GM10266 (cell line): ENCODE measurements around the gene ZNF79.

Experiments
- DNase-seq: peaks from one replicate; pipeline ENCODE4 v3.0.0; 2012; ENCODE audit errors: extremely low spot score
- TF ChIP-seq, protein P1 (sequence below): IDR thresholded peaks from 2 replicates; pipeline ENCODE4 v1.5.1; 2012; ENCODE audit warnings: mild to moderate bottlenecking, low read depth; ENCODE audit not compliant: control insufficient read depth, insufficient read depth; ENCODE audit errors: missing control alignments

Gene ZNF79

GRCh38 chr9:127398715-127399400, 25.3 kb upstream of the ZNF79 start:
- TF ChIP-seq, protein P1, sequence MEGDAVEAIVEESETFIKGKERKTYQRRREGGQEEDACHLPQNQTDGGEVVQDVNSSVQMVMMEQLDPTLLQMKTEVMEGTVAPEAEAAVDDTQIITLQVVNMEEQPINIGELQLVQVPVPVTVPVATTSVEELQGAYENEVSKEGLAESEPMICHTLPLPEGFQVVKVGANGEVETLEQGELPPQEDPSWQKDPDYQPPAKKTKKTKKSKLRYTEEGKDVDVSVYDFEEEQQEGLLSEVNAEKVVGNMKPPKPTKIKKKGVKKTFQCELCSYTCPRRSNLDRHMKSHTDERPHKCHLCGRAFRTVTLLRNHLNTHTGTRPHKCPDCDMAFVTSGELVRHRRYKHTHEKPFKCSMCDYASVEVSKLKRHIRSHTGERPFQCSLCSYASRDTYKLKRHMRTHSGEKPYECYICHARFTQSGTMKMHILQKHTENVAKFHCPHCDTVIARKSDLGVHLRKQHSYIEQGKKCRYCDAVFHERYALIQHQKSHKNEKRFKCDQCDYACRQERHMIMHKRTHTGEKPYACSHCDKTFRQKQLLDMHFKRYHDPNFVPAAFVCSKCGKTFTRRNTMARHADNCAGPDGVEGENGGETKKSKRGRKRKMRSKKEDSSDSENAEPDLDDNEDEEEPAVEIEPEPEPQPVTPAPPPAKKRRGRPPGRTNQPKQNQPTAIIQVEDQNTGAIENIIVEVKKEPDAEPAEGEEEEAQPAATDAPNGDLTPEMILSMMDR, result no peak
- no peak for DNase-seq

GRCh38 chr9:127399736-127400269, 24.4 kb upstream of the ZNF79 start:
- no peak for DNase-seq
- TF ChIP-seq, protein P1, result no peak

GRCh38 chr9:127402401-127403090, 21.6 kb upstream of the ZNF79 start:
- no peak for DNase-seq

GRCh38 chr9:127403507-127404192, 20.5 kb upstream of the ZNF79 start:
- TF ChIP-seq, protein P1, result no peak
- DNase-seq, result no peak

More at GRCh38 chr9:127402401-127403090, 21.6 kb upstream of the ZNF79 start:
- TF ChIP-seq, protein P1, result no peak

GRCh38 chr9:127404631-127405030, 19.6 kb upstream of the ZNF79 start:
- TF ChIP-seq, protein P1, result no peak
- DNase-seq, result no peak

GRCh38 chr9:127405344-127406125, 18.6 kb upstream of the ZNF79 start:
- DNase-seq, result no peak
- TF ChIP-seq, protein P1, result no peak
